Measurements from ENCODE around the gene SLC22A13. TPM values are rescaled to one million over a fixed set of nuclear protein-coding genes. Genes with fewer than 3 reads are reported as not detected.

The SLC22A13 gene
- total and polyA plus RNA-seq, 2 experiments from 2014 or later, result 0.13 to 0.66 TPM

DNA sequence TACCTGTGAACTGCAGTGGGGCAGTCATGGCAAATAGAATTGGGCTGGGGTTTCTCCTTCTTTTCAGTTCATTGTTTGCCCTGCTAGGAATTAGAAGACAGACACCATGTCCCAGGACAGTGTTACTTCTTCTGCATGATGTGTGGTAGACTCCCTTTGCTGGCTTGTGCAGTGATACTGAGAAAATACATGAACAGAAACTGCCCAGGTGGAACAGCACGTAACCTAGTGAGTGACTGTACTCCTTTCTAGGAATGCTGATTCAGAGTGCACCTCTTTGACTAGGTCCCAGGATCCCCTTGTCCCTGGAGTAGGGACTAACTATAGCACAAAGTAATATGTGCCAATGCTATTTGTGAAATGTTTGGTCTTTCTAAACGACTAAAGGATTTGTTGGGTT lies 10.7 kb upstream of the SLC22A13 start (continued):
- TF ChIP-seq, protein P1, sequence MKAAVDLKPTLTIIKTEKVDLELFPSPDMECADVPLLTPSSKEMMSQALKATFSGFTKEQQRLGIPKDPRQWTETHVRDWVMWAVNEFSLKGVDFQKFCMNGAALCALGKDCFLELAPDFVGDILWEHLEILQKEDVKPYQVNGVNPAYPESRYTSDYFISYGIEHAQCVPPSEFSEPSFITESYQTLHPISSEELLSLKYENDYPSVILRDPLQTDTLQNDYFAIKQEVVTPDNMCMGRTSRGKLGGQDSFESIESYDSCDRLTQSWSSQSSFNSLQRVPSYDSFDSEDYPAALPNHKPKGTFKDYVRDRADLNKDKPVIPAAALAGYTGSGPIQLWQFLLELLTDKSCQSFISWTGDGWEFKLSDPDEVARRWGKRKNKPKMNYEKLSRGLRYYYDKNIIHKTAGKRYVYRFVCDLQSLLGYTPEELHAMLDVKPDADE (IDR thresholded peaks at IDR 0.05), result no peak

DNA sequence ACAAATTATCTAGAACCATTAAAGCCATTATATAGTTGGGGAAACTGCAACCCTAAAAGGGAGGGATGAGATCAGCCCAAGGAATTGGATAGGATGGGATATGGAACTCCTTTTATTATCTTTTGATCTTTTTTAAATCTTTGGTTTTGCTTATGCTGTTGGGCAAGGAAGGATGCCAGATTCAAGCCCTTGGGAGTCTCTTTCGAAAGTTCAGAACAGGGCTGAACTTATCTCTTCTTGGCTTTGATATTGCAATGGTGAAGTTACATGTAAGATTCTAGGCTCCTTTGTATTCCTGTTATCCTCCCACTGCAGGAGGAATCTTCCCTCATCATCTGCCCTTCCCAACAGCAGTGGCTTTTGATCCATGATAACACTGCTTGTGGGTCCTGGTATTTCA lies 10.0 kb upstream of the SLC22A13 start:
- Histone ChIP-seq H3K27me3 (ENCODE audit: insufficient read depth) (no peaks in the 10 kb centered on the region), H3K79me2 (replicated peaks; ENCODE audit: insufficient read depth) (no peaks in the 10 kb centered on the region), H2AFZ (no peak overlapping the region), H3K36me3 (ENCODE audit: insufficient read depth) (peaks cover 18% of the 10 kb centered on the region), H3K4me1 (ENCODE audit: insufficient read depth) (no peaks in the 10 kb centered on the region), H3F3A (replicated peaks; ENCODE audit: low read depth) (no peaks in the 10 kb centered on the region), H3K9me2 (ENCODE audit: insufficient read depth) (no peaks in the 10 kb centered on the region), H4K20me1 (replicated peaks; ENCODE audit: insufficient read depth) (no peaks in the 10 kb centered on the region), H3K27ac (ENCODE audit: low read depth) (no peak overlapping the region), H3K4me3 (no peak overlapping the region), H3K4me2 (no peak overlapping the region)
- no peak for ATAC-seq
- Mint-ChIP-seq H3K9me3 (no peaks in the 10 kb centered on the region), H3K27me3 (ENCODE audit: insufficient read depth, low read depth, poor library complexity) (peaks cover 2% of the 10 kb centered on the region), H3K27ac (no peak overlapping the region), H3K4me1 (peaks cover 4% of the 10 kb centered on the region; the same call in 2 of the 3 replicates), H3K4me3 (no peak overlapping the region), H3K36me3 (ENCODE audit: low read depth) (peaks cover 29% of the 10 kb centered on the region)
- no peak for TF ChIP-seq NANOG (IDR thresholded peaks at IDR 0.05; ENCODE audit: borderline replicate concordance)
- no peak for DNase-seq (ENCODE audit: low spot score)

DNA sequence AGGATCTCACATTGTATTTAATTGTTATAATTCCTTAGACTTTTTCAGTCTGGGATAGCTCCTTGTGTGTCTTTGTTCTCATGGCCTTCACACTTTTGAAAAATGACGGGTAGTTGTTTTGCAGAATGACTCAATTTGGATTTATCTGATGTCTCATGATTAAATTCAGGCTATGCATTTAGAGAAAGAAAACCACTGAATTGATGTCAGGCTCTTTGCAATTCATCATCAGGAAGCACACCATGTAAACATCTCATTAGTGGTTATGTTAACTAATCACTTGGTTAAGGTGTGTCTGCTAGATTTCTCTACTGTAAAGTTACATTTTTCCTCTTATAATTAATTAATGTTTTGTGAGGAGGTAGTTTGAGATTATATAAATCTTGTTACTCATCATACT lies 8.0 kb upstream of the SLC22A13 start:
- DNase-seq (ENCODE audit: low spot score) (no peak), ATAC-seq (no peak)
- no peaks in the 10 kb centered on the region for H3K27me3 ChIP-seq (ENCODE audit: insufficient read depth)
- Mint-ChIP-seq H3K4me1 (peaks cover 4% of the 10 kb centered on the region; the same call in 2 of the 3 replicates), H3K36me3 (ENCODE audit: low read depth) (peaks cover 19% of the 10 kb centered on the region), H3K27me3 (ENCODE audit: insufficient read depth, low read depth, poor library complexity) (peaks cover 2% of the 10 kb centered on the region), H3K27ac (no peak overlapping the region), H3K4me3 (no peak overlapping the region), H3K9me3 (no peaks in the 10 kb centered on the region)
- no peaks in the 10 kb centered on the region for H3K4me1 ChIP-seq (ENCODE audit: insufficient read depth)
- no peak overlapping the region for H2AFZ ChIP-seq
- no peaks in the 10 kb centered on the region for H4K20me1 ChIP-seq (replicated peaks; ENCODE audit: insufficient read depth)
- no peaks in the 10 kb centered on the region for H3F3A ChIP-seq (replicated peaks; ENCODE audit: low read depth)
- H3K4me2 ChIP-seq, result no peak overlapping the region
- H3K9me2 ChIP-seq (ENCODE audit: insufficient read depth), result no peaks in the 10 kb centered on the region
- H3K36me3 ChIP-seq (ENCODE audit: insufficient read depth), result peaks cover 15% of the 10 kb centered on the region
- H3K27ac ChIP-seq (ENCODE audit: low read depth), result no peak overlapping the region
- H3K4me3 ChIP-seq, result no peak overlapping the region
- H3K79me2 ChIP-seq (replicated peaks; ENCODE audit: insufficient read depth), result no peaks in the 10 kb centered on the region
- TF ChIP-seq ZNF114 (CRISPR knock-in tag; IDR thresholded peaks at IDR 0.05) (no peak), STAT1 (IDR thresholded peaks at IDR 0.05; ENCODE audit: unreplicated experiment) (no peak), CREB1 (CRISPR knock-in tag; IDR thresholded peaks at IDR 0.05; ENCODE audit: low read depth) (no peak), NANOG (IDR thresholded peaks at IDR 0.05; ENCODE audit: borderline replicate concordance) (no peak), EZH2phosphoT487 (IDR thresholded peaks at IDR 0.05; ENCODE audit: unreplicated experiment) (no peak), ZNF331 (CRISPR knock-in tag; IDR thresholded peaks at IDR 0.05; ENCODE audit: low read depth) (no peak), POLR2AphosphoS5 (IDR thresholded peaks at IDR 0.05; ENCODE audit: low read depth) (no peak)
- TF ChIP-seq, protein P2, sequence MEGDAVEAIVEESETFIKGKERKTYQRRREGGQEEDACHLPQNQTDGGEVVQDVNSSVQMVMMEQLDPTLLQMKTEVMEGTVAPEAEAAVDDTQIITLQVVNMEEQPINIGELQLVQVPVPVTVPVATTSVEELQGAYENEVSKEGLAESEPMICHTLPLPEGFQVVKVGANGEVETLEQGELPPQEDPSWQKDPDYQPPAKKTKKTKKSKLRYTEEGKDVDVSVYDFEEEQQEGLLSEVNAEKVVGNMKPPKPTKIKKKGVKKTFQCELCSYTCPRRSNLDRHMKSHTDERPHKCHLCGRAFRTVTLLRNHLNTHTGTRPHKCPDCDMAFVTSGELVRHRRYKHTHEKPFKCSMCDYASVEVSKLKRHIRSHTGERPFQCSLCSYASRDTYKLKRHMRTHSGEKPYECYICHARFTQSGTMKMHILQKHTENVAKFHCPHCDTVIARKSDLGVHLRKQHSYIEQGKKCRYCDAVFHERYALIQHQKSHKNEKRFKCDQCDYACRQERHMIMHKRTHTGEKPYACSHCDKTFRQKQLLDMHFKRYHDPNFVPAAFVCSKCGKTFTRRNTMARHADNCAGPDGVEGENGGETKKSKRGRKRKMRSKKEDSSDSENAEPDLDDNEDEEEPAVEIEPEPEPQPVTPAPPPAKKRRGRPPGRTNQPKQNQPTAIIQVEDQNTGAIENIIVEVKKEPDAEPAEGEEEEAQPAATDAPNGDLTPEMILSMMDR (conservative IDR thresholded peaks at IDR 0.05; ENCODE audit: low read depth in 2 of 2), result no peak
- TF ChIP-seq, protein P3, sequence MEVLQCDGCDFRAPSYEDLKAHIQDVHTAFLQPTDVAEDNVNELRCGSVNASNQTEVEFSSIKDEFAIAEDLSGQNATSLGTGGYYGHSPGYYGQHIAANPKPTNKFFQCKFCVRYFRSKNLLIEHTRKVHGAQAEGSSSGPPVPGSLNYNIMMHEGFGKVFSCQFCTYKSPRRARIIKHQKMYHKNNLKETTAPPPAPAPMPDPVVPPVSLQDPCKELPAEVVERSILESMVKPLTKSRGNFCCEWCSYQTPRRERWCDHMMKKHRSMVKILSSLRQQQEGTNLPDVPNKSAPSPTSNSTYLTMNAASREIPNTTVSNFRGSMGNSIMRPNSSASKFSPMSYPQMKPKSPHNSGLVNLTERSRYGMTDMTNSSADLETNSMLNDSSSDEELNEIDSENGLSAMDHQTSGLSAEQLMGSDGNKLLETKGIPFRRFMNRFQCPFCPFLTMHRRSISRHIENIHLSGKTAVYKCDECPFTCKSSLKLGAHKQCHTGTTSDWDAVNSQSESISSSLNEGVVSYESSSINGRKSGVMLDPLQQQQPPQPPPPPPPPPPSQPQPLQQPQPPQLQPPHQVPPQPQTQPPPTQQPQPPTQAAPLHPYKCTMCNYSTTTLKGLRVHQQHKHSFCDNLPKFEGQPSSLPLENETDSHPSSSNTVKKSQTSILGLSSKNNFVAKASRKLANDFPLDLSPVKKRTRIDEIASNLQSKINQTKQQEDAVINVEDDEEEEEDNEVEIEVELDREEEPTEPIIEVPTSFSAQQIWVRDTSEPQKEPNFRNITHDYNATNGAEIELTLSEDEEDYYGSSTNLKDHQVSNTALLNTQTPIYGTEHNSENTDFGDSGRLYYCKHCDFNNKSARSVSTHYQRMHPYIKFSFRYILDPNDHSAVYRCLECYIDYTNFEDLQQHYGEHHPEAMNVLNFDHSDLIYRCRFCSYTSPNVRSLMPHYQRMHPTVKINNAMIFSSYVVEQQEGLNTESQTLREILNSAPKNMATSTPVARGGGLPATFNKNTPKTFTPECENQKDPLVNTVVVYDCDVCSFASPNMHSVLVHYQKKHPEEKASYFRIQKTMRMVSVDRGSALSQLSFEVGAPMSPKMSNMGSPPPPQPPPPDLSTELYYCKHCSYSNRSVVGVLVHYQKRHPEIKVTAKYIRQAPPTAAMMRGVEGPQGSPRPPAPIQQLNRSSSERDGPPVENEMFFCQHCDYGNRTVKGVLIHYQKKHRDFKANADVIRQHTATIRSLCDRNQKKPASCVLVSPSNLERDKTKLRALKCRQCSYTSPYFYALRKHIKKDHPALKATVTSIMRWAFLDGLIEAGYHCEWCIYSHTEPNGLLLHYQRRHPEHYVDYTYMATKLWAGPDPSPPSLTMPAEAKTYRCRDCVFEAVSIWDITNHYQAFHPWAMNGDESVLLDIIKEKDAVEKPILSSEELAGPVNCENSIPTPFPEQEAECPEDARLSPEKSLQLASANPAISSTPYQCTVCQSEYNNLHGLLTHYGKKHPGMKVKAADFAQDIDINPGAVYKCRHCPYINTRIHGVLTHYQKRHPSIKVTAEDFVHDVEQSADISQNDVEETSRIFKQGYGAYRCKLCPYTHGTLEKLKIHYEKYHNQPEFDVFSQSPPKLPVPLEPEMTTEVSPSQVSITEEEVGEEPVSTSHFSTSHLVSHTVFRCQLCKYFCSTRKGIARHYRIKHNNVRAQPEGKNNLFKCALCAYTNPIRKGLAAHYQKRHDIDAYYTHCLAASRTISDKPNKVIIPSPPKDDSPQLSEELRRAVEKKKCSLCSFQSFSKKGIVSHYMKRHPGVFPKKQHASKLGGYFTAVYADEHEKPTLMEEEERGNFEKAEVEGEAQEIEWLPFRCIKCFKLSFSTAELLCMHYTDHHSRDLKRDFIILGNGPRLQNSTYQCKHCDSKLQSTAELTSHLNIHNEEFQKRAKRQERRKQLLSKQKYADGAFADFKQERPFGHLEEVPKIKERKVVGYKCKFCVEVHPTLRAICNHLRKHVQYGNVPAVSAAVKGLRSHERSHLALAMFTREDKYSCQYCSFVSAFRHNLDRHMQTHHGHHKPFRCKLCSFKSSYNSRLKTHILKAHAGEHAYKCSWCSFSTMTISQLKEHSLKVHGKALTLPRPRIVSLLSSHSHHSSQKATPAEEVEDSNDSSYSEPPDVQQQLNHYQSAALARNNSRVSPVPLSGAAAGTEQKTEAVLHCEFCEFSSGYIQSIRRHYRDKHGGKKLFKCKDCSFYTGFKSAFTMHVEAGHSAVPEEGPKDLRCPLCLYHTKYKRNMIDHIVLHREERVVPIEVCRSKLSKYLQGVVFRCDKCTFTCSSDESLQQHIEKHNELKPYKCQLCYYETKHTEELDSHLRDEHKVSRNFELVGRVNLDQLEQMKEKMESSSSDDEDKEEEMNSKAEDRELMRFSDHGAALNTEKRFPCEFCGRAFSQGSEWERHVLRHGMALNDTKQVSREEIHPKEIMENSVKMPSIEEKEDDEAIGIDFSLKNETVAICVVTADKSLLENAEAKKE (CRISPR knock-in tag; IDR thresholded peaks at IDR 0.05), result no peak
